AG08395 (cell line): Measurements from ENCODE around the gene TM6SF1.
"Not testable (repeated sequence)": the region's sequence is repeated elsewhere in the genome, so short reads cannot be mapped to it uniquely, and the experiment has no call there.

Experiments used
- DNase-seq: peaks from one replicate; pipeline ENCODE4 v3.0.0; 2012; ENCODE audit warnings: mixed read lengths, low spot score

Gene TM6SF1

GRCh38 chr15:83088876-83089275 lies 18.6 kb upstream of the TM6SF1 start:
- no peak for DNase-seq

- no peak for DNase-seq
Observed at GRCh38 chr15:83090465-83090864, 17.0 kb upstream of the TM6SF1 start.

GRCh38 chr15:83091965-83092308 lies 15.5 kb upstream of the TM6SF1 start:
- DNase-seq, result not testable (repeated sequence)

- DNase-seq, result no peak
Observed at GRCh38 chr15:83092309-83092976, 15.0 kb upstream of the TM6SF1 start.

GRCh38 chr15:83094583-83094982 lies 12.9 kb upstream of the TM6SF1 start:
- no peak for DNase-seq

GRCh38 chr15:83098079-83098478 lies 9.4 kb upstream of the TM6SF1 start:
- no peak for DNase-seq

- no peak for DNase-seq
Observed at GRCh38 chr15:83099290-83099689, 8.2 kb upstream of the TM6SF1 start.

- no peak for DNase-seq
Observed at GRCh38 chr15:83100097-83100646, 7.3 kb upstream of the TM6SF1 start.

GRCh38 chr15:83102346-83102745 lies 5.1 kb upstream of the TM6SF1 start:
- DNase-seq, result no peak

- no peak for DNase-seq
Observed at GRCh38 chr15:83104141-83104540, 3.3 kb upstream of the TM6SF1 start.

- DNase-seq, result no peak
Observed at GRCh38 chr15:83105440-83105839, 2.0 kb upstream of the TM6SF1 start.

- no peak for DNase-seq
Observed at GRCh38 chr15:83107841-83108181, 366 bp downstream of the TM6SF1 start.

- no peak for DNase-seq
Observed at GRCh38 chr15:83108266-83109219, 1.1 kb downstream of the TM6SF1 start.

GRCh38 chr15:83109532-83109931 lies 2.1 kb downstream of the TM6SF1 start:
- DNase-seq, result no peak

- DNase-seq, result no peak
Observed at GRCh38 chr15:83110381-83110780, 2.9 kb downstream of the TM6SF1 start.

- no peak for DNase-seq
Observed at GRCh38 chr15:83111149-83111548, 3.7 kb downstream of the TM6SF1 start.

GRCh38 chr15:83112233-83112955 lies 4.9 kb downstream of the TM6SF1 start:
- no peak for DNase-seq

GRCh38 chr15:83112956-83113299 lies 5.5 kb downstream of the TM6SF1 start:
- no peak for DNase-seq

- DNase-seq, result no peak
Observed at GRCh38 chr15:83113881-83114674, 6.6 kb downstream of the TM6SF1 start.

- DNase-seq, result no peak
Observed at GRCh38 chr15:83114856-83115255, 7.4 kb downstream of the TM6SF1 start.

GRCh38 chr15:83115410-83115809 lies 8.0 kb downstream of the TM6SF1 start:
- no peak for DNase-seq
